ENCODE results near the gene TCEAL5. TPM values are rescaled to one million over a fixed set of nuclear protein-coding genes. Genes with fewer than 3 reads are reported as not detected.
"Not testable (repeated sequence)": the region's sequence is repeated elsewhere in the genome, so short reads cannot be mapped to it uniquely, and the experiment has no call there.

Gene TCEAL5
- total RNA-seq, 1 donor from 2014 or later = not detected

DNA sequence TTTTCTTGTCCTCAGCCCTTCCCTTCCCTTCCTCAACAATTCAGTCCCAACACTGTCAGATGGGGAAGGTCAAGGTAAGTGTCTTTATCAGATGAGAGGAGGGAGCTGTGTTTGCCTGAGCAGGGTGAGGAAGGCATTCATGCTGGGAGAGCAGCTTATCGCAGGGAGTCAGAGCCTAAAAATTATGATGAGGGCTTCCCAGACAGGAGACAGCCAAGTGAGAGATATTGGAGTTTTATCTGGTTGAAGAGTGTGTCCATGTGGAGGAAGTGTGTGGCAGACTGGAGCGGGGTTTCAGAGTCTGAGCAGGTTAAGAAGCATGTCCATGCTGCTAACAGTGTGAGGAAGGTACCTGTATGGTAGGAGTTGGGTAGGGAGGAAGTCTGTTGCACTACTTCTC, 43.3 kb downstream of the TCEAL5 start:
- Histone ChIP-seq H3K9me3 (ENCODE audit: low read depth) (no peaks in the 10 kb centered on the region), H3K27me3 (no peaks in the 10 kb centered on the region), H3K4me1 (no peaks in the 10 kb centered on the region), H4K20me1 (ENCODE audit: low read depth) (no peaks in the 10 kb centered on the region), H3K4me2 (no peak overlapping the region), H3K79me2 (ENCODE audit: low read depth) (no peaks in the 10 kb centered on the region), H3K27ac (no peak overlapping the region), H3K4me3 (no peak overlapping the region), H2AFZ (replicated peaks) (no peak overlapping the region), H3F3A (ENCODE audit: low read depth) (no peaks in the 10 kb centered on the region), H3K9ac (no peak overlapping the region), H3K36me3 (no peaks in the 10 kb centered on the region)
- no peak for DNase-seq (ENCODE audit: low spot score)
- peaks cover 8% of the 10 kb centered on the region for H3K27me3 Mint-ChIP-seq (ENCODE audit: insufficient read depth, low read depth)
- TF ChIP-seq EZH2 (IDR thresholded peaks at IDR 0.05) = no peak
- no peak for TF ChIP-seq EZH2phosphoT487 (IDR thresholded peaks at IDR 0.05)
- TF ChIP-seq, protein P1, sequence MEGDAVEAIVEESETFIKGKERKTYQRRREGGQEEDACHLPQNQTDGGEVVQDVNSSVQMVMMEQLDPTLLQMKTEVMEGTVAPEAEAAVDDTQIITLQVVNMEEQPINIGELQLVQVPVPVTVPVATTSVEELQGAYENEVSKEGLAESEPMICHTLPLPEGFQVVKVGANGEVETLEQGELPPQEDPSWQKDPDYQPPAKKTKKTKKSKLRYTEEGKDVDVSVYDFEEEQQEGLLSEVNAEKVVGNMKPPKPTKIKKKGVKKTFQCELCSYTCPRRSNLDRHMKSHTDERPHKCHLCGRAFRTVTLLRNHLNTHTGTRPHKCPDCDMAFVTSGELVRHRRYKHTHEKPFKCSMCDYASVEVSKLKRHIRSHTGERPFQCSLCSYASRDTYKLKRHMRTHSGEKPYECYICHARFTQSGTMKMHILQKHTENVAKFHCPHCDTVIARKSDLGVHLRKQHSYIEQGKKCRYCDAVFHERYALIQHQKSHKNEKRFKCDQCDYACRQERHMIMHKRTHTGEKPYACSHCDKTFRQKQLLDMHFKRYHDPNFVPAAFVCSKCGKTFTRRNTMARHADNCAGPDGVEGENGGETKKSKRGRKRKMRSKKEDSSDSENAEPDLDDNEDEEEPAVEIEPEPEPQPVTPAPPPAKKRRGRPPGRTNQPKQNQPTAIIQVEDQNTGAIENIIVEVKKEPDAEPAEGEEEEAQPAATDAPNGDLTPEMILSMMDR (IDR thresholded peaks at IDR 0.05) = no peak
- no peaks in the 10 kb centered on the region for H3K9me3 Mint-ChIP-seq
- H3K36me3 Mint-ChIP-seq = no peaks in the 10 kb centered on the region
- H3K4me1 Mint-ChIP-seq = no peaks in the 10 kb centered on the region
- no peak overlapping the region for H3K4me3 Mint-ChIP-seq
- H3K27ac Mint-ChIP-seq = no peak overlapping the region

DNA sequence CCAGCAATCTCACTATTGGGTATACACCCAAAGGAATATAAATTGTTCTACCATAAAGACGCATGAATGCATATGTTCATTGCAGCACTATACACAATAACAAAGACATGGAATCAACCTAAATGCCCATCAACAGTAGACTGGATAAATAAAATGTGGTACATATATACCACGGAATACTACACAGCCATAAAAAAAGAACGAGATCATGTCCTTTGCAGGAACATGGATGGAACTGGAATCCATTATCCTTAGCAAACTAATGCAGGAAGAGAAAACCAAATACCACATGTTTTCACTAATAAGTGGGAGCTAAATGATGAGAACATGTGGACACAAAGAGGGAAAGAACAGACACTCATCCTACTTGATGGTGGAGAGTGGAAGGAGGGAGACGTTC, 50.6 kb downstream of the TCEAL5 start:
- H3K27ac ChIP-seq; H3F3A ChIP-seq (ENCODE audit: low read depth); H3K27me3 ChIP-seq; H3K9ac ChIP-seq; H3K4me1 ChIP-seq; H3K27ac Mint-ChIP-seq; H3K4me2 ChIP-seq; H3K36me3 Mint-ChIP-seq; H3K36me3 ChIP-seq; H3K4me1 Mint-ChIP-seq; H3K9me3 ChIP-seq (ENCODE audit: low read depth); H3K9me3 Mint-ChIP-seq; H3K79me2 ChIP-seq (ENCODE audit: low read depth); H3K4me3 Mint-ChIP-seq; DNase-seq (ENCODE audit: low spot score); H2AFZ ChIP-seq (replicated peaks); H4K20me1 ChIP-seq (ENCODE audit: low read depth); H3K27me3 Mint-ChIP-seq (ENCODE audit: insufficient read depth, low read depth); H3K4me3 ChIP-seq: not testable (repeated sequence)

Other genes starting within 250 kb of the TCEAL5 start
- 52.2 and 63.5 TPM in 2 replicates for gene BEX1, start 212.6 kb downstream of the TCEAL5 start, total RNA-seq (ENCODE audit: low replicate concordance)
- gene NXF3, start 183.6 kb downstream of the TCEAL5 start, total RNA-seq (ENCODE audit: low replicate concordance) = not detected in 2 replicates
- gene BEX4, start 61.6 kb downstream of the TCEAL5 start, total RNA-seq (ENCODE audit: low replicate concordance) = 64.0 and 106 TPM in 2 replicates
- 95.7 and 160 TPM in 2 replicates for gene TCEAL8, start 21.6 kb downstream of the TCEAL5 start, total RNA-seq (ENCODE audit: low replicate concordance)
- gene BEX2, start 34.2 kb upstream of the TCEAL5 start, total RNA-seq (ENCODE audit: low replicate concordance) = 37.5 and 45.4 TPM in 2 replicates
- gene TCEAL7, start 53.5 kb upstream of the TCEAL5 start, total RNA-seq (ENCODE audit: low replicate concordance) = 30.8 and 34.3 TPM in 2 replicates
- gene TCEAL9, start 79.8 kb upstream of the TCEAL5 start, total RNA-seq (ENCODE audit: low replicate concordance) = 72.0 and 108 TPM in 2 replicates
- 344 and 392 TPM in 2 replicates for gene BEX3, start 99.8 kb upstream of the TCEAL5 start, total RNA-seq (ENCODE audit: low replicate concordance)
- 0.31 and 0.60 TPM in 2 replicates for gene RAB40A, start 242.7 kb upstream of the TCEAL5 start, total RNA-seq (ENCODE audit: low replicate concordance)